GM12873 (cell line): ENCODE data around the gene SETD3.

Experiments
- CTCF ChIP-seq: IDR thresholded peaks from 2 replicates; pipeline ENCODE4 v1.5.1; 2012; ENCODE audit warnings: low read depth, mild to moderate bottlenecking, moderate library complexity, low read length, control low read depth; ENCODE audit not compliant: insufficient read depth; ENCODE audit errors: missing control alignments

SETD3 gene

GRCh38 chr14:99461411-99462085, 19.1 kb downstream of the SETD3 start:
- no peak for TF ChIP-seq CTCF

- TF ChIP-seq CTCF = no peak
Observed at GRCh38 chr14:99460793-99461192, 19.9 kb downstream of the SETD3 start.

- no peak for TF ChIP-seq CTCF
Observed at GRCh38 chr14:99459481-99460100, 21.1 kb downstream of the SETD3 start.

- no peak for TF ChIP-seq CTCF
Observed at GRCh38 chr14:99454246-99454645, 26.4 kb downstream of the SETD3 start.

GRCh38 chr14:99452968-99453367, 27.7 kb downstream of the SETD3 start:
- no peak for TF ChIP-seq CTCF

GRCh38 chr14:99451234-99451633, 29.4 kb downstream of the SETD3 start:
- TF ChIP-seq CTCF = no peak

- TF ChIP-seq CTCF = no peak
Observed at GRCh38 chr14:99450266-99450665, 30.4 kb downstream of the SETD3 start.
